ENCODE data around the gene TMEM107.

GRCh38 chr17:8138374-8138671 lies 37.9 kb downstream of the TMEM107 start:
- TF ChIP-seq SIN3A (IDR thresholded peaks at IDR 0.05; ENCODE audit: borderline replicate concordance, insufficient read depth, low read length) (no peak), REST (IDR thresholded peaks at IDR 0.05; ENCODE audit: insufficient read depth in 1 of 2, low read depth in 2 of 2, low read length in 2 of 2) (no peak), TAF1 (IDR thresholded peaks at IDR 0.05; ENCODE audit: borderline replicate concordance, insufficient read depth, low read length) (no peak), POLR2AphosphoS5 (IDR thresholded peaks at IDR 0.05; ENCODE audit: low read depth, low read length) (no peak)
